GM21737 (cell line): ENCODE data around the gene IFI44L.

Experiments
- ATAC-seq: cut with Tn5 transposase; IDR thresholded peaks from one replicate; pipeline ENCODE4 v1.9.1; 2021; ENCODE audit warnings: mild to moderate bottlenecking, moderate library complexity; ENCODE audit not compliant: unreplicated experiment

IFI44L gene

GRCh38 chr1:78640462-78640861 is 20.2 kb downstream of the IFI44L start:
- ATAC-seq, result no peak

GRCh38 chr1:78641558-78641957 is 21.3 kb downstream of the IFI44L start:
- ATAC-seq, result no peak

GRCh38 chr1:78645723-78646122 is 25.5 kb downstream of the IFI44L start:
- no peak for ATAC-seq

GRCh38 chr1:78647238-78647637 is 27.0 kb downstream of the IFI44L start:
- no peak for ATAC-seq

GRCh38 chr1:78649628-78650027 is 29.4 kb downstream of the IFI44L start, which contains the start of gene IFI44:
IFI44 (plus strand) TSS chr1:78649831; CDS start chr1:78650196, 365 bp downstream.
- ATAC-seq, result peak; percentile 83

- ATAC-seq, result no peak
Measured at GRCh38 chr1:78650114-78650660, 29.9 kb downstream of the IFI44L start.

GRCh38 chr1:78651241-78651640 is 31.0 kb downstream of the IFI44L start:
- ATAC-seq, result no peak

GRCh38 chr1:78652019-78652560 is 31.8 kb downstream of the IFI44L start:
- ATAC-seq, result no peak

GRCh38 chr1:78658901-78659300 is 38.7 kb downstream of the IFI44L start:
- ATAC-seq, result no peak

GRCh38 chr1:78663923-78664322 is 43.7 kb downstream of the IFI44L start:
- ATAC-seq, result no peak

- ATAC-seq, result no peak
Measured at GRCh38 chr1:78664763-78665162, 44.5 kb downstream of the IFI44L start.

GRCh38 chr1:78665809-78666208 is 45.6 kb downstream of the IFI44L start:
- ATAC-seq, result no peak

GRCh38 chr1:78667939-78668338 is 47.7 kb downstream of the IFI44L start:
- ATAC-seq, result no peak

- ATAC-seq, result no peak
Measured at GRCh38 chr1:78668427-78668826, 48.2 kb downstream of the IFI44L start.

- no peak for ATAC-seq
Measured at GRCh38 chr1:78672428-78672827, 52.2 kb downstream of the IFI44L start.

- ATAC-seq, result no peak
Measured at GRCh38 chr1:78673120-78673519, 52.9 kb downstream of the IFI44L start.

- no peak for ATAC-seq
Measured at GRCh38 chr1:78676347-78676982, 56.2 kb downstream of the IFI44L start.

- no peak for ATAC-seq
Measured at GRCh38 chr1:78676993-78677392, 56.7 kb downstream of the IFI44L start.

GRCh38 chr1:78677788-78678187 is 57.5 kb downstream of the IFI44L start:
- no peak for ATAC-seq

GRCh38 chr1:78678324-78678723 is 58.1 kb downstream of the IFI44L start:
- ATAC-seq, result peak; percentile 80

GRCh38 chr1:78681265-78681664 is 61.0 kb downstream of the IFI44L start:
- no peak for ATAC-seq

GRCh38 chr1:78682496-78682895 is 62.2 kb downstream of the IFI44L start:
- ATAC-seq, result no peak

- no peak for ATAC-seq
Measured at GRCh38 chr1:78683079-78683478, 62.8 kb downstream of the IFI44L start.
